HG02885 (cell line): ENCODE measurements around the gene KCNQ5.

ENCODE experiments used
- ATAC-seq: cut with Tn5 transposase; IDR thresholded peaks from one replicate; pipeline ENCODE4 v1.9.1; 2021; ENCODE audit warnings: mild to moderate bottlenecking; ENCODE audit not compliant: unreplicated experiment, poor library complexity

Gene KCNQ5

GRCh38 chr6:72826037-72826436, 204.2 kb downstream of the KCNQ5 start:
- ATAC-seq = no peak

- ATAC-seq = no peak
These were observed 205.0 kb downstream of the KCNQ5 start for GRCh38 chr6:72826744-72827438.

GRCh38 chr6:72828904-72829303, 207.0 kb downstream of the KCNQ5 start:
- ATAC-seq = no peak

GRCh38 chr6:72832271-72832670, 210.4 kb downstream of the KCNQ5 start:
- ATAC-seq = no peak

- no peak for ATAC-seq
These were observed 213.9 kb downstream of the KCNQ5 start for GRCh38 chr6:72835749-72836148.

GRCh38 chr6:72836971-72837370, 215.1 kb downstream of the KCNQ5 start:
- no peak for ATAC-seq

- ATAC-seq = no peak
These were observed 219.3 kb downstream of the KCNQ5 start for GRCh38 chr6:72841195-72841594.

GRCh38 chr6:72842140-72842539, 220.3 kb downstream of the KCNQ5 start:
- ATAC-seq = no peak

GRCh38 chr6:72844614-72845013, 222.8 kb downstream of the KCNQ5 start:
- no peak for ATAC-seq

- no peak for ATAC-seq
These were observed 227.5 kb downstream of the KCNQ5 start for GRCh38 chr6:72849346-72849745.

- ATAC-seq = no peak
These were observed 228.2 kb downstream of the KCNQ5 start for GRCh38 chr6:72850040-72850439.

GRCh38 chr6:72850469-72850868, 228.6 kb downstream of the KCNQ5 start:
- ATAC-seq = no peak

- ATAC-seq = no peak
These were observed 233.6 kb downstream of the KCNQ5 start for GRCh38 chr6:72855471-72855870.

GRCh38 chr6:72856801-72857200, 234.9 kb downstream of the KCNQ5 start:
- ATAC-seq = no peak

- no peak for ATAC-seq
These were observed 236.1 kb downstream of the KCNQ5 start for GRCh38 chr6:72857791-72858585.

GRCh38 chr6:72861059-72861458, 239.2 kb downstream of the KCNQ5 start:
- ATAC-seq = no peak

- peak; percentile 63 for ATAC-seq
These were observed 240.1 kb downstream of the KCNQ5 start for GRCh38 chr6:72861935-72862432.

- ATAC-seq = no peak
These were observed 241.3 kb downstream of the KCNQ5 start for GRCh38 chr6:72863131-72863530.

GRCh38 chr6:72864236-72864635, 242.4 kb downstream of the KCNQ5 start:
- ATAC-seq = no peak

- no peak for ATAC-seq
These were observed 242.9 kb downstream of the KCNQ5 start for GRCh38 chr6:72864799-72865198.

GRCh38 chr6:72865467-72865866, 243.6 kb downstream of the KCNQ5 start:
- ATAC-seq = no peak

- ATAC-seq = no peak
These were observed 247.8 kb downstream of the KCNQ5 start for GRCh38 chr6:72869621-72870020.
